Measurements from ENCODE around the gene GNG10. TPM values are rescaled to one million over a fixed set of nuclear protein-coding genes. Genes with fewer than 3 reads are reported as not detected.

Gene GNG10
- total RNA-seq, 1 experiment from 2014 or later = 31.0 TPM

GRCh38 chr9:111715471-111715870 is 54.1 kb downstream of the GNG10 start:
- Histone ChIP-seq H2AFZ (ENCODE audit: low read length) (no peak overlapping the region), H3K79me1 (ENCODE audit: insufficient read depth, low read depth, low read length, poor library complexity, severe bottlenecking) (no peaks in the 10 kb centered on the region), H2BK15ac (ENCODE audit: low read depth, low read length) (no peak overlapping the region), H2AK5ac (ENCODE audit: insufficient read length, low read length) (no peak overlapping the region), H3K4ac (ENCODE audit: low read depth, low read length) (no peak overlapping the region), H3K4me2 (ENCODE audit: insufficient read depth, insufficient read length, low read length) (no peak overlapping the region), H3K56ac (ENCODE audit: insufficient read length, low read depth, low read length) (no peak overlapping the region), H2BK12ac (ENCODE audit: insufficient read length, low read depth, low read length) (no peak overlapping the region), H2BK5ac (ENCODE audit: insufficient read length, low read length) (no peak overlapping the region), H3K27me3 (ENCODE audit: insufficient read depth, low read length) (no peaks in the 10 kb centered on the region), H2BK20ac (ENCODE audit: low read depth, low read length, poor library complexity, severe bottlenecking) (no peak overlapping the region), H2BK120ac (ENCODE audit: low read depth, low read length, poor library complexity, severe bottlenecking) (no peak overlapping the region), H3K9ac (ENCODE audit: extremely low read depth, insufficient read length, low read length) (no peak overlapping the region), H3K27ac (ENCODE audit: insufficient read length, low read depth, low read length) (no peak overlapping the region), H4K5ac (ENCODE audit: insufficient read length, low read depth, low read length) (no peak overlapping the region), H3K23me2 (ENCODE audit: insufficient read length, low read depth, low read length, poor library complexity, severe bottlenecking) (no peaks in the 10 kb centered on the region), H3K4me1 (ENCODE audit: insufficient read depth, low read length) (no peaks in the 10 kb centered on the region), H3K14ac (ENCODE audit: insufficient read depth, low read length) (no peak overlapping the region), H4K8ac (replicated peaks; ENCODE audit: insufficient read length, low read depth, low read length) (no peak overlapping the region), H4K20me1 (ENCODE audit: control insufficient read depth, insufficient read depth, insufficient read length) (no peaks in the 10 kb centered on the region), H3K23ac (ENCODE audit: insufficient read length, low read depth, low read length) (no peak overlapping the region), H3K9me3 (ENCODE audit: control insufficient read depth, low read depth, low read length) (no peaks in the 10 kb centered on the region), H3K18ac (ENCODE audit: insufficient read length, low read depth, low read length) (no peak overlapping the region), H4K91ac (ENCODE audit: insufficient read length, low read depth, low read length) (no peak overlapping the region), H3K79me2 (ENCODE audit: insufficient read depth, low read length) (no peaks in the 10 kb centered on the region), H3T11ph (ENCODE audit: low read length) (no peak overlapping the region)
- no peaks in the 10 kb centered on the region for H3K27me3 Mint-ChIP-seq (ENCODE audit: low read depth)
- DNase-seq = no peak
- no peak for TF ChIP-seq CTCF (conservative IDR thresholded peaks at IDR 0.05)
- H3K27ac Mint-ChIP-seq = no peak overlapping the region
- H3K4me1 Mint-ChIP-seq = peaks cover 4% of the 10 kb centered on the region in 2 experiments; a peak in 3 of 4 replicates
- no peaks in the 10 kb centered on the region for H3K9me3 Mint-ChIP-seq
- H3K36me3 Mint-ChIP-seq (ENCODE audit: insufficient read depth in 1 of 3, low read depth in 3 of 3) = no peaks in the 10 kb centered on the region
- no peak overlapping the region for H3K4me3 Mint-ChIP-seq
